CD4-positive, alpha-beta T cell treated with Interleukin-17A for 4 hours (primary cell): ENCODE data around the gene TNNT2.

ENCODE experiments used
- DNase-seq: peaks from one replicate; pipeline ENCODE4 v3.0.0-alpha.2; 2020; ENCODE audit warnings: mixed read lengths

TNNT2 gene

DNA sequence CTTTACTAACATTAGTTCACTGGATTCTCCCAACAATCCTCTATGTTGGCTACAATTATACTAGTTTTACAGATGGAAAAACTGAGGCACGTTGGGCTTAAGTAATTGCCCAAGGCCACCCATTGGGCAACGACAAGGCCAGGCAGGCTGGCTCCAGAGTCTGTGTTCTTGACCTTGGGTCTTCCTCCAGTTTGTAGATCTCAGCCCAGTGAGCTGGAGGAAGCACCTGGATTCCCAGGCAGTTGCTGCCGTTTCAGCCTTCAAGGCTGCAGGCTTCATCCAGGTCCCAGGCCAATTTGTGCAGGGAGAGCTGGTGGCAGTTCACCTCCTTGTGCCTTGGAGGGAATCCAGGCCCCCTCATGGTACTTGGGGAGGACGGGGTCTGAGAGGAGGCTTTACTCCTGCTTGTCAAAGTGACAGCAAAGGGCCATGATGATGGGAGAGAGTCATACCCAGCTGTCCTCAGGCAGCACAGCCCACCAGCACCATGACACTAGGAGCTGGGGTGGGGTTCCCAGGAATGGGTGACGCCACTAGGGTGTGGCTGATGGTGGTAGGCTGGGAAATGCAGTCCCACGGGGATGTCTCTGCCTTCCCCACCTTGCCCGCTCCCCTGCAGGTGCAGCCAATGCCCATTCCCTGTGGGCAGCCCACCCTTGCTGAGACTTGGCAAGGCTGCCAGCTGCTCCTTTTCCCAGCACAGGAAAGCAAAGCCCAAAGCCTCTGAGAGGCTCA, 67.1 kb downstream of the TNNT2 start:
- DNase-seq: no peak

GRCh38 chr1:201309416-201309815, 68.1 kb downstream of the TNNT2 start:
- no peak for DNase-seq
